ENCODE data around the gene KCNK15. TPM values are rescaled to one million over a fixed set of nuclear protein-coding genes. Genes with fewer than 3 reads are reported as not detected.

Gene KCNK15
- polyA plus RNA-seq, 6 donors from 2014 or later, result not detected

- Mint-ChIP-seq H3K36me3 (no peaks in the 10 kb centered on the region), H3K27me3 (peaks cover 21 to 55% (median 45%) of the 10 kb centered on the region in 3 donors), H3K4me3 (no peak overlapping the region), H3K9me3 (peaks cover 0 to 5% (median 0%) of the 10 kb centered on the region in 7 donors), H3K27ac (no peak overlapping the region), H3K4me1 (no peaks in the 10 kb centered on the region)
- DNase-seq (no peak), ATAC-seq (ENCODE audit: low read depth in 2 of 2) (no peak)
These were observed 34.6 kb downstream of the KCNK15 start for GRCh38 chr20:44780226-44780625.

- H3K4me3 Mint-ChIP-seq, result no peak overlapping the region
- ATAC-seq (ENCODE audit: low read depth in 2 of 2), result no peak
These were observed 35.5 kb downstream of the KCNK15 start for GRCh38 chr20:44781118-44781517.

GRCh38 chr20:44781791-44782190 lies 36.1 kb downstream of the KCNK15 start:
- no peak for ATAC-seq (ENCODE audit: low read depth in 2 of 2)
- H3K4me1 Mint-ChIP-seq, result no peaks in the 10 kb centered on the region
- H3K4me3 Mint-ChIP-seq, result no peak overlapping the region
- no peak overlapping the region for H3K27ac Mint-ChIP-seq
- peaks cover 0 to 5% (median 0%) of the 10 kb centered on the region in 7 donors for H3K9me3 Mint-ChIP-seq
- no peak for DNase-seq
- no peaks in the 10 kb centered on the region for H3K36me3 Mint-ChIP-seq
- peaks cover 22 to 55% (median 49%) of the 10 kb centered on the region in 3 donors for H3K27me3 Mint-ChIP-seq

More at GRCh38 chr20:44781118-44781517, 35.5 kb downstream of the KCNK15 start:
- Mint-ChIP-seq H3K27ac (no peak overlapping the region), H3K27me3 (peaks cover 20 to 55% (median 47%) of the 10 kb centered on the region in 3 donors), H3K36me3 (no peaks in the 10 kb centered on the region), H3K4me1 (no peaks in the 10 kb centered on the region), H3K9me3 (peaks cover 0 to 5% (median 0%) of the 10 kb centered on the region in 7 donors)
- DNase-seq, result no peak

DNA sequence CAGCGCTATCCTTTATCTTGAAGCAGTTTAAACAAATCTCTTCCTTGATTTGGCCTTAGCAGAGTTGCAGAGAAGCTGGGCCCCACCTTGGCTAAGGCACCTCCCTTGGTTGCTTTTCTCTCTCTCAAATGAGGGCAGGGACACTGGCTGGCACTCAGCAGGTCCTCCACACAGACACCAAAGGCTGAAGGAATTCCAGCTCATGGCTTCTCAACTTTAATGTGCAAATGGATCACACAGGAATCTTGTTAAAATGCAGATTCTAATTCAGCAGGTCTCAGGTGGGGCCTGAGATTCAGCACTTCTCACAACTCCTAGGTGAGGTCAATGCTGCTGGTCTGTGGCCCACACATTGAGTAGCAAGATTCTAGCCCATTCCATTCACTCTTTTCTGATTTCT lies 39.0 kb downstream of the KCNK15 start:
- Mint-ChIP-seq H3K27me3 (peaks cover 15 to 55% (median 51%) of the 10 kb centered on the region in 3 donors), H3K4me3 (no peak overlapping the region), H3K9me3 (peaks cover 0 to 5% (median 0%) of the 10 kb centered on the region in 7 donors), H3K36me3 (no peaks in the 10 kb centered on the region), H3K27ac (no peak overlapping the region), H3K4me1 (no peaks in the 10 kb centered on the region)
- no peak for DNase-seq
- no peak for ATAC-seq (ENCODE audit: low read depth in 2 of 2)

- Mint-ChIP-seq H3K9me3 (peaks cover 0 to 5% (median 0%) of the 10 kb centered on the region in 7 donors), H3K4me1 (no peaks in the 10 kb centered on the region), H3K4me3 (no peak overlapping the region), H3K36me3 (no peaks in the 10 kb centered on the region), H3K27ac (no peak overlapping the region), H3K27me3 (peaks cover 19 to 53% (median 51%) of the 10 kb centered on the region in 3 donors)
- no peak for DNase-seq
- no peak for ATAC-seq (ENCODE audit: low read depth in 2 of 2)
These were observed 40.1 kb downstream of the KCNK15 start for GRCh38 chr20:44785768-44786167.

GRCh38 chr20:44787299-44787698 lies 41.6 kb downstream of the KCNK15 start:
- DNase-seq, result no peak
- no peaks in the 10 kb centered on the region for H3K36me3 Mint-ChIP-seq
- no peak overlapping the region for H3K4me3 Mint-ChIP-seq
- H3K27me3 Mint-ChIP-seq, result peaks cover 21 to 45% (median 39%) of the 10 kb centered on the region in 3 donors
- no peaks in the 10 kb centered on the region for H3K4me1 Mint-ChIP-seq
- no peak for ATAC-seq (ENCODE audit: low read depth in 2 of 2)
- H3K27ac Mint-ChIP-seq, result no peak overlapping the region
- no peaks in the 10 kb centered on the region for H3K9me3 Mint-ChIP-seq

DNA sequence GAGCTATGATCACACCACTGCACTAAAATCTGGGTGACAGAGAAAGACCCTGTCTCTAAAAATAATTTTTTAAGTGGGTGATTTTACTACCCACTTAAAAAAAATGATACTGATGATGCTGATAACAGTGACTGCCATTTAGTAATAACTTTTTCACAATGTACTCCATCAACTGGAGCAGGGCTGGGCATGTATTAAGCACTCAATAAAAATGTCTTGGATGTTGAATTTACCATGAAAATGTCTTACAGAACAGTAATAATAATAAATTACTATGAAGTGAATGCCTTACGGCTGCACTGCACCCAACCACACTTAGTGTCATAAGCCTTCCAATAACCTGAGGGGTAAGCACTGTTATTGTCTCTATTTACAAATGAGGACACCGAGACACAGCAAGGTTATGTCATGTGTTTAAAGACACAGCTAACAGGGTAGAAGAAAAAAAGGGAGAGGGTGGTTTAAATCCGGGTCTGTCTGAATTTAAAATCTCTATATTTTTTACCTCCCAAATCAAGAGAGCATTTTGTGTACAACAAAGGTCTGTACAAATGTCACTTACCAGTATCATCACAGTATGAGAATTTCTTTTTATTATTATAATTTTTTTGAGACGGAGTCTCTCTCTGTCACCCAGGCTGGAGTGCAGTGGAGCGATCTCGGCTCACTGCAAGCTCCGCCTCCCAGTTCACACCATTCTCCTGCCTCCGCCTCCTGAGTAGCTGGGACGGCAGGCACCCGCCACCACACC lies 43.2 kb downstream of the KCNK15 start:
- Mint-ChIP-seq H3K27me3 (peaks cover 21 to 44% (median 39%) of the 10 kb centered on the region in 3 donors), H3K9me3 (no peaks in the 10 kb centered on the region), H3K36me3 (no peaks in the 10 kb centered on the region), H3K27ac (no peak overlapping the region), H3K4me1 (no peaks in the 10 kb centered on the region), H3K4me3 (no peak overlapping the region)
- no peak for DNase-seq
- ATAC-seq (ENCODE audit: low read depth in 2 of 2), result no peak

GRCh38 chr20:44790638-44791393 lies 45.2 kb downstream of the KCNK15 start:
- Mint-ChIP-seq H3K4me1 (no peaks in the 10 kb centered on the region), H3K36me3 (no peaks in the 10 kb centered on the region), H3K4me3 (no peak overlapping the region), H3K27me3 (peaks cover 21 to 38% (median 37%) of the 10 kb centered on the region in 3 donors), H3K27ac (no peak overlapping the region), H3K9me3 (no peaks in the 10 kb centered on the region)
- DNase-seq (no peak), ATAC-seq (ENCODE audit: low read depth in 2 of 2) (no peak)

GRCh38 chr20:44792796-44793195 lies 47.1 kb downstream of the KCNK15 start:
- Mint-ChIP-seq H3K4me3 (no peak overlapping the region), H3K36me3 (no peaks in the 10 kb centered on the region), H3K27ac (no peak overlapping the region), H3K27me3 (peaks cover 11 to 41% (median 41%) of the 10 kb centered on the region in 3 donors), H3K9me3 (no peaks in the 10 kb centered on the region), H3K4me1 (no peaks in the 10 kb centered on the region)
- DNase-seq (no peak), ATAC-seq (ENCODE audit: low read depth in 2 of 2) (no peak)

GRCh38 chr20:44795836-44796235 lies 50.2 kb downstream of the KCNK15 start:
- ATAC-seq (ENCODE audit: low read depth in 2 of 2) (no peak), DNase-seq (no peak)
- no peaks in the 10 kb centered on the region for H3K36me3 Mint-ChIP-seq
- H3K4me3 Mint-ChIP-seq, result no peak overlapping the region
- H3K9me3 Mint-ChIP-seq, result no peaks in the 10 kb centered on the region
- H3K27ac Mint-ChIP-seq, result no peak overlapping the region
- no peaks in the 10 kb centered on the region for H3K4me1 Mint-ChIP-seq
- H3K27me3 Mint-ChIP-seq, result peaks cover 5 to 38% (median 35%) of the 10 kb centered on the region in 3 donors

GRCh38 chr20:44796311-44796710 lies 50.6 kb downstream of the KCNK15 start:
- no peak for ATAC-seq (ENCODE audit: low read depth in 2 of 2)
- no peaks in the 10 kb centered on the region for H3K9me3 Mint-ChIP-seq
- H3K27me3 Mint-ChIP-seq, result peaks cover 5 to 38% (median 35%) of the 10 kb centered on the region in 3 donors
- no peaks in the 10 kb centered on the region for H3K36me3 Mint-ChIP-seq
- H3K4me3 Mint-ChIP-seq, result no peak overlapping the region
- H3K27ac Mint-ChIP-seq, result no peak overlapping the region
- no peaks in the 10 kb centered on the region for H3K4me1 Mint-ChIP-seq
- DNase-seq, result no peak

GRCh38 chr20:44796758-44797457 lies 51.2 kb downstream of the KCNK15 start:
- DNase-seq (no peak), ATAC-seq (ENCODE audit: low read depth in 2 of 2) (no peak)
- Mint-ChIP-seq H3K4me1 (no peaks in the 10 kb centered on the region), H3K27me3 (peaks cover 2 to 38% (median 30%) of the 10 kb centered on the region in 3 donors), H3K36me3 (no peaks in the 10 kb centered on the region), H3K27ac (no peak overlapping the region), H3K9me3 (no peaks in the 10 kb centered on the region), H3K4me3 (no peak overlapping the region)

GRCh38 chr20:44799691-44800090 lies 54.0 kb downstream of the KCNK15 start:
- no peak overlapping the region for H3K27ac Mint-ChIP-seq
- H3K27me3 Mint-ChIP-seq, result peaks cover 20 to 57% (median 44%) of the 10 kb centered on the region in 3 donors
- ATAC-seq (ENCODE audit: low read depth in 2 of 2) (no peak), DNase-seq (no peak)
- no peaks in the 10 kb centered on the region for H3K9me3 Mint-ChIP-seq
- H3K36me3 Mint-ChIP-seq, result no peaks in the 10 kb centered on the region
- no peak overlapping the region for H3K4me3 Mint-ChIP-seq
- H3K4me1 Mint-ChIP-seq, result no peaks in the 10 kb centered on the region

Data from naive B cell (primary cell).